Lung (tissue), 12 donors: ENCODE data around the gene SPATA9. TPM values are rescaled to one million over a fixed set of nuclear protein-coding genes. Genes with fewer than 3 reads are reported as not detected.

ENCODE experiments used
- ATAC-seq: fragments of 200-7000 bp; cut with Tn5 transposase; one replicate; pipeline ENCODE4 v1.9.1; 2020; ENCODE audit warnings: moderate number of reproducible peaks; ENCODE audit not compliant: insufficient read depth, low FRiP score
- DNase-seq, 3 donors: peaks; one replicate each; pipeline ENCODE4 v3.0.0-alpha.2; 2013 to 2017
- H3K27ac ChIP-seq, 2 donors: one replicate each; pipeline ENCODE4 v1.5.1; 2013; ENCODE audit warnings: mild to moderate bottlenecking in 2 of 2, moderate library complexity in 2 of 2, control low read depth in 1 of 2, inconsistent platforms in 1 of 2, low read depth in 1 of 2, low read length in 1 of 2
- H3K27me3 ChIP-seq, 3 donors: one replicate each; pipeline ENCODE4 v1.5.1; 2013; ENCODE audit warnings: low read length in 2 of 3; ENCODE audit not compliant: control insufficient read depth in 3 of 3, insufficient read depth in 3 of 3
- H3K36me3 ChIP-seq, 4 donors: one replicate each; pipeline ENCODE4 v1.5.1; 2013; ENCODE audit warnings: low read length in 4 of 4, mild to moderate bottlenecking in 1 of 4, moderate library complexity in 1 of 4; ENCODE audit not compliant: control insufficient read depth in 4 of 4, insufficient read depth in 4 of 4
- H3K4me1 ChIP-seq, 5 donors: one replicate each; pipeline ENCODE4 v1.5.1; 2013; ENCODE audit warnings: low read length in 5 of 5, mild to moderate bottlenecking in 2 of 5, moderate library complexity in 1 of 5; ENCODE audit not compliant: control insufficient read depth in 5 of 5, insufficient read depth in 5 of 5
- H3K4me3 ChIP-seq: one replicate; pipeline ENCODE4 v1.5.1; 2013; ENCODE audit warnings: mild to moderate bottlenecking, control low read depth, moderate library complexity
- H3K9ac ChIP-seq, 2 donors: one replicate each; pipeline ENCODE4 v1.5.1; 2013; ENCODE audit warnings: low read length in 2 of 2, control low read depth in 1 of 2; ENCODE audit not compliant: insufficient read depth in 1 of 2
- H3K9me3 ChIP-seq, 4 donors: one replicate each; pipeline ENCODE4 v1.5.1; 2013; ENCODE audit warnings: low read length in 3 of 4, mild to moderate bottlenecking in 1 of 4, moderate library complexity in 1 of 4; ENCODE audit not compliant: control insufficient read depth in 4 of 4, insufficient read depth in 3 of 4
- CTCF ChIP-seq: IDR thresholded peaks from 2 replicates; pipeline ENCODE4 v1.5.1; 2012; ENCODE audit warnings: mild to moderate bottlenecking; ENCODE audit errors: control extremely low read depth, extremely low read depth
- WGBS, 2 donors: extraction: QIAGEN DNeasy Blood & Tissue Kit; methylation state at CpG; one replicate each; pipeline ENCODE4 v1.1.7; 2013; 5-methylcytosine and 5-hydroxymethylcytosine counted together
- polyA plus RNA-seq, 2 donors: library from polyadenylated mRNA; stranded (reverse); fragments of 200-250 nt; gene quantifications; one replicate each; pipeline ENCODE4 v1.2.1, GENCODE V29; 2013
- total RNA-seq, 2 donors: library from RNA; depleted of rRNA in 1 of 2; stranded (reverse); fragments of >200 nt in 1 of 2; gene quantifications; one replicate each; pipeline ENCODE4 v1.2.1, GENCODE V29; 2014 to 2021
- donor health status: control.
- donor health status: control.
- donor health status: Bipolar disorder and iron deficiency.
- donor health status: healthy.
- donor health status: DM: yes; HTN: yes; CAD: no.

Gene SPATA9
- total and polyA plus RNA-seq, 4 donors = 0.31 to 0.77 (median 0.40) TPM; not detected in 1

GRCh38 chr5:95704150-95704549, 21.4 kb upstream of the SPATA9 start:
- TF ChIP-seq CTCF = no peak
- WGBS, 2 donors = 71 to 82% methylated on average over 1 of the region's 1 CpG

GRCh38 chr5:95701074-95701473, 18.3 kb upstream of the SPATA9 start:
- Histone ChIP-seq H3K27ac (no peak overlapping the region), H3K4me3 (no peak overlapping the region), H3K4me1 (peaks cover 0 to 14% (median 0%) of the 10 kb centered on the region in 5 donors), H3K36me3 (no peaks in the 10 kb centered on the region), H3K9ac (no peak overlapping the region), H3K9me3 (no peaks in the 10 kb centered on the region), H3K27me3 (no peaks in the 10 kb centered on the region)
- DNase-seq = no peak
- TF ChIP-seq CTCF = no peak
- ATAC-seq = no peak

More at GRCh38 chr5:95704150-95704549, 21.4 kb upstream of the SPATA9 start:
- Histone ChIP-seq H3K27me3 (no peaks in the 10 kb centered on the region), H3K9me3 (no peaks in the 10 kb centered on the region), H3K4me3 (no peak overlapping the region), H3K36me3 (no peaks in the 10 kb centered on the region), H3K4me1 (no peaks in the 10 kb centered on the region), H3K27ac (no peak overlapping the region), H3K9ac (no peak overlapping the region)
- no peak for ATAC-seq
- DNase-seq = no peak

- WGBS, 2 donors = 91 to 98% methylated on average over 1 of the region's 1 CpG
- no peak for TF ChIP-seq CTCF
- Histone ChIP-seq H3K4me1 (peaks cover 0 to 14% (median 0%) of the 10 kb centered on the region in 5 donors), H3K27ac (no peak overlapping the region), H3K9me3 (no peaks in the 10 kb centered on the region), H3K27me3 (no peaks in the 10 kb centered on the region), H3K36me3 (no peaks in the 10 kb centered on the region), H3K9ac (no peak overlapping the region), H3K4me3 (no peak overlapping the region)
- no peak for ATAC-seq
- no peak for DNase-seq
Observed at GRCh38 chr5:95699337-95699736, 16.5 kb upstream of the SPATA9 start.
